C4-2B (cell line): Measurements from ENCODE around the gene FOXRED2.

Experiments used
- H3K27ac ChIP-seq: fragments of 450-650 bp; 2 replicates; pipeline ENCODE4 v1.5.1; 2017
- CTCF ChIP-seq: fragments of 450-650 bp; conservative IDR thresholded peaks from 2 replicates; pipeline ENCODE4 v1.5.1; 2017; ENCODE audit warnings: mild to moderate bottlenecking
- ZFX ChIP-seq: fragments of 450-650 bp; IDR thresholded peaks from 2 replicates; pipeline ENCODE4 v1.6.1; 2017

Gene FOXRED2

DNA sequence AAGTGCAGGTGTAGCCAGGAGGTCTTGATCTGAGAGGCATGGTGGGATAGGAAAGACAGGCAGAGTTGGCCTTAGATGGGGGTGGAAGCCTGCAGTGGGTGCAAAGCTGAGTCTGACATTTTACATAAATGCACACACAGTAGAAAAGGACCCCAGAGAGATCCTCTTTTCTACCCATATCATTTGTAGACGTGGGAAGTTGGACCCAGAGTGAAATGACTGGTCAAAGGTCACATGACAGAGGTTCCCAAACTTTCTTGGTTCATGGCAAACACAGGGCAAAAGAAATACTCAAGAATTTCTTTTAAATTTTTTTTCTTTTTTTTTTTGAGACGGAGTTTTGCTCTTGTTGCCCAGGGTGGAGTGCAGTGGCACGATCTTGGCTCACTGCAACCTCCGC, 6.2 kb upstream of the FOXRED2 start:
- no peak for TF ChIP-seq ZFX
- TF ChIP-seq CTCF, result no peak
- no peak overlapping the region for H3K27ac ChIP-seq

DNA sequence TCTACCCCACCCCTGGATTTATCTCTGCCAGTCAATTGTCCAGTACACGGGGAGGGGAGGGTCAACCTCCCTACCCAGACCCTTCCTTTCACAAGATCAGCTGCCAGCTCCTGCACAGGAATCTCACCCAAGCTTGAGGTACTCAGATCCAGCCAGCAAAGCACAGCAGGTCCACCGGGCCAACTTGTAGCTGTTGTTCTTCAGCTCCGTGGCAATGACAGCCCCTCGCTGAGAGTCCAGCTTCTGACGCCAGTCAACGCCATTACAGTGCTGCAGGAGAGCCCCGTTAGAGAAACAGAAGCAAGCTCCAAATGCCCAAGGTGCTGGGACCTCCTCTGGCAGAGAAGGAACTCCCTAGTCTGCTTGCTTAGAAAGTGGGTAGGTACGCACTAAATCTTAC, 5.5 kb upstream of the FOXRED2 start:
- no peak for TF ChIP-seq ZFX
- no peak for TF ChIP-seq CTCF
- H3K27ac ChIP-seq, result no peak overlapping the region

DNA sequence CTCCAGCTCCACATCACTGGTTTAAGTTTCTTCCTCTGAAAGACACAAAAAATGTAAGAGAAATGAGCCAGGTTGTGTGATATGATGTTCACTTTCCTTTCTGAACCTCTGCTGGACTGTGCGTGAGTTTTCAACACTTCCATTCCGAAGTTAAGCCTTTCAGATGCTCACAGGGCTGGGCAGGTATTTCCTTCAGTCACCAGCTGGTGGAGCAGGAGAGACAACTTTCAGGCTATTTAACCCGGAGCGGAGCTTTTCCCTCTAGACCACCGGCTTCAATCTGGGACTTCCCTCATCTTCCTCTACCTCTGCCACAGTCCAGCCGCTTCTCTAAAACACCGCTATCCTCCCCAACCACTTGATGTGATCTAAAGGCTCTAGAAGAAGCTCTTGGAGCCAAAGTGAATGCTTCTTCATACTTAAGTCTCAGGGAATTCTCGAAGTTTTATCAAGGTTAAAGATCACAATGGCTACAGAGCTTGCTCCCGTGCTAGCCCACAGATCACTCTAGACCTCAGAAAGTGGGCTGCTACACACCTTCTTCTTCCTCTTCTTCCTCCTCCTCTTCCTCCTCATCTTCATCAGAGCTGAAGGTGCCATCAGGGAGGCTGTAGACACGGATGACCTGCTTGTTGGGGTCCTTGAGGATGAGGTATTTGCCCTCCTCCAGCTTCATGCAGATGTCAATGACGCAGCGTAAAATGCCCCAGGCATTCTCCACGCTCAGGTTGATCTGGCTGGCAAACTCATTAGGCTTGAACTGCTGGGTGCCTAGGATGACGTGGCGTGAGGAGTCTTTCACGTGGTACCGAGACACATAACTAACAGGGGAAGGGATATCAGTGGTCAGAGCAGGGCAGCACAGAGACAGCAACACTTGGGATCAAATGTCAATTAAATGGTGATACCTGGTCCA, 4.4 kb upstream of the FOXRED2 start:
- H3K27ac ChIP-seq, result no peak overlapping the region
- TF ChIP-seq ZFX (no peak), CTCF (no peak; the same call in 1 of the 2 replicates)

DNA sequence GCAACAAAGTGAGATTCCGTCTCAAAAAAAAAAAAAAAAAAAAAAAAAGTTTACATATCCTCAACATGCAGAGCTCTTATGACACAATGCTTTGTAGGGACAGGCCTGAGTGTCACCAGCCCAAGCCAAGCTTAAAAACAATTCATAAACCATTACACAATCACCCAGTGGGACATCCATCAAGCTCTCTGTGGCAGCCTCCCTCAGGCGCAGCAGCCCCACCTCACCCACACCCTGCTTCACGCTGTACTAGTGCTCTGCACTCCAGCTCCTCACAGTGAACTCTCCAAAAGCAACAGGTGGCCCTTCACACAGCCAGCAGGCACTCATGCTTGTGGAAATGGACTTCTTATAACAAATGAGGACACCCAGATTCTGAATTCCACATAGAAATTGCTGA, 3.5 kb upstream of the FOXRED2 start:
- no peak for TF ChIP-seq CTCF
- no peak for TF ChIP-seq ZFX
- no peak overlapping the region for H3K27ac ChIP-seq

- peak overlapping the region; percentile 99 for H3K27ac ChIP-seq
- TF ChIP-seq CTCF (no peak), ZFX (no peak)
These were observed 724 bp upstream of the FOXRED2 start for GRCh38 chr22:36507518-36508010.

GRCh38 chr22:36505998-36506635, 723 bp downstream of the FOXRED2 start:
- peak overlapping the region; percentile 99 for H3K27ac ChIP-seq
- no peak for TF ChIP-seq CTCF
- peak; percentile 94; the same call in 1 of the 2 replicates for TF ChIP-seq ZFX
